ENCODE results near the gene TMEM114.
A peak's percentile ranks its signal among the peaks of the same experiment; 100 is the strongest.

TMEM114 gene

DNA sequence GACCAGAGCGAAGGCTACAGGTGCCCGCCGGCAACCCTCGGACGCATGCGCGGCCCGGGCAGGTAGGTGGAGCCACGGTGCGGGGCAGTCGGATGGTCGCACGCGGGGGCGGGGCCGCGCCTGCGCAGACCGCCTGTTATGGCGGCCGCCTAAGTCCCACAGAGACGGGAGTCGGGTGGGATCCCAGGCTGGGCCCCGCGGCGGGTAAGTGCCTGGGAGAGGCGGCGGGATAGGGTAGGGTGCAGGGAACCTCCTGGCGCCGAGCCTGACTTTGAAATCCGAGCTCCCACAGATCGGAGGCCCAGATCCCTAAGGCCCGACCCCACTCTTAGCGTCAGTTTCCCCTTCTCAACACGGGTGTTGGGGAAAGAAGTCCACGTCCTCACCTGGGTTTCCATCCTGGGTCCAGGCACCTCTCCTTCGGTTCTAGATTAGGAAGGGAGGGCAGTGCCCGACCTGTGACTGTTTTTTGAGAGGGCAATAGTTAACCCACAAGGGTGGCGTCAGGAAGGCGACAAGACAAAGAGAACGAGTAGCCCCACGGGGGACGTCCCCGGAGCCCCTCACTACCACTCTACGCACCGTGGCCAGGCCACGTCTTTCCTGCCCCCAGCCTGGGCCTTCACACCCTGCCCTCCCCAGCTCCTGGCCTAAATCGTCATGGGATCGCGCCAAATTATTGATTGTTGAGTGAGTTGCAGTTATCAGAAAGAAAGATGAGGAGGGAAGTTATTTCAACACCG lies 31.4 kb upstream of the TMEM114 start, which contains the start of gene METTL22:
TSS of gene METTL22 (plus strand) at position 127 of the 743 bp plus-strand sequence. CDS start 3,968 bp downstream, outside the sequence.
- peak within 1 kb of the TSS; percentile 95 for H3K4me3 Mint-ChIP-seq
- H3K9me3 Mint-ChIP-seq: no peaks in the 10 kb centered on the region
- peak; percentile 93 to 94 for DNase-seq (ENCODE audit: low spot score in 2 of 2)
- no peaks in the 10 kb centered on the region for H3K36me3 Mint-ChIP-seq
- peaks cover 2% of the 10 kb centered on the region for H3K27me3 Mint-ChIP-seq
- peak within 1 kb of the TSS; percentile 80 for H3K27ac Mint-ChIP-seq
- peak; percentile 98 for ATAC-seq (ENCODE audit: low read depth)
- peaks cover 9% of the 10 kb centered on the region for H3K4me1 Mint-ChIP-seq

DNA sequence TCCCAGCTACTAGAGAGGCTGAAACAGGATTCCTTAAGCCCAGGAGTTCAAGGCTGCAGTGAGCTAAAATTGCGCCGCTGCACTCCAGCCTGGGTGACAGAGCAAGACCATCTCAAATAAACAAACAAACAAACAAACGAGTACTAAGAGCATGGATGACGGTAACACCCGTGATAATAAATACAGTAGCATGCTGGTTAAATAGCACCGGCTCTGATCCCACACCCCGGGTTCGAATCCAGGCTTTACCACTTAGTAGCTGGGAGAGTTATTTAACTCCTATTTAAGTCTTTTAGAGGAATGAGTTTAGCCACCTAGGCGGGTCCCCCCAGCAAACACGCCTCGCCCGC lies 30.9 kb upstream of the TMEM114 start:
- Mint-ChIP-seq H3K27me3 (peaks cover 2% of the 10 kb centered on the region), H3K4me1 (peaks cover 9% of the 10 kb centered on the region), H3K9me3 (no peaks in the 10 kb centered on the region), H3K4me3 (peak overlapping the region; percentile 95), H3K27ac (peak overlapping the region; percentile 80), H3K36me3 (no peaks in the 10 kb centered on the region)
- DNase-seq (ENCODE audit: low spot score in 2 of 2): no peak
- ATAC-seq (ENCODE audit: low read depth): no peak

DNA sequence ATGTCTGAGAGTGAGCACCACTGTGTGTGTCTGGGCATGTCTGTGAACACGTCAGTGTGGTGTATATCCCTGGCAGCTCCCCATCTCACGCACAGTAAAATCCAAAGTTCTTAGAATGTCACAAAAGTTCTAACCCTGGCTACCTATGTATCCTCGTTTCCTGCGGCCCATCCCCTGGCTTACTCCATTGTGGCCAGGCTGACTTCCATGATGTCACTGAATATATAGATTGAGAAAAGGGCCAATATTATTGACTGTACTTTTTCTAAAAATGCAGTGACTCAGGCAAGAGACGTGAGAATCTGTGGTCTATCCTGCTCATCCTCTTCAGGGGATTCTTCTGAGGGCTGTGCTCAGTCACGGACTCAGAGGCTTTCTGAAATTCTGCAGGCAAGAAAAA lies 30.2 kb upstream of the TMEM114 start:
- DNase-seq (ENCODE audit: low spot score in 2 of 2): no peak

DNA sequence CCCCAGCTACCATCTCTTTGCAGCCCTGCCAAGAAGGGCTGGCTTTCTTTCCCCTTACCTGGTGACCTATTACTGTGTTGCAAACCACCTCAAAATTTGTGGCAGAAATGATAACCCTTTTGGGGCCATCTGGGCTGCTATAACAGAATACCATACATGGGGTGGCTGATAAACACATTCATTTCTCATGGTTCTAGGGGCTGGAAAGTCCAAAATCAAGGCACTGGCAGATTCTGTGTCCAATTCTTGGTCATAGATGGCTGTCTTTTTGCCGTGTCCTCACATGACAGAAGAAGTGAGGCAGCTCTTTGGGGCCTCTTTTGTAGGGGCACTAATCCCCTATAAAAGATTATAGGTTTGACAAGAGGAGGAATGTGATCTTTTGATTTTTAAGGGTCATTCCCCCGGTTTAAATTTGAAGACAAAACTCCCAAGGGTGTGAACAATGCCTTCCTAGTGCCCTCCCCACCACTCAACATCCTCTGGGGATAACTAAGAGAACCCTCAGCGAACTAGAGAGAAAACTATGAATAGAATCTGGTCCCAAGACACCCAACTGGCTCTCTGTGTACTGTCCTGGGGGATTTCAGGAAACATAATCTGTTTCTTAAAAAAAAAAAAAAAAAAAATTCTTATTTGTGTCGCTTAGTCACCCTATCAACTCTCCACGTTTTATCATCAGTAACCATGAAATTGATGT lies 29.5 kb upstream of the TMEM114 start:
- no peak overlapping the region for H3K27ac Mint-ChIP-seq
- ATAC-seq (ENCODE audit: low read depth) (no peak), DNase-seq (ENCODE audit: low spot score in 2 of 2) (no peak)
- H3K27me3 Mint-ChIP-seq: peaks cover 2% of the 10 kb centered on the region
- H3K36me3 Mint-ChIP-seq: no peaks in the 10 kb centered on the region
- H3K4me1 Mint-ChIP-seq: peaks cover 9% of the 10 kb centered on the region
- no peak overlapping the region for H3K4me3 Mint-ChIP-seq
- no peaks in the 10 kb centered on the region for H3K9me3 Mint-ChIP-seq

More for the DNA sequence above, 30.2 kb upstream of the TMEM114 start:
- no peak for ATAC-seq (ENCODE audit: low read depth)
- Mint-ChIP-seq H3K27ac (no peak overlapping the region), H3K4me3 (peak overlapping the region; percentile 95), H3K27me3 (peaks cover 2% of the 10 kb centered on the region), H3K36me3 (no peaks in the 10 kb centered on the region), H3K4me1 (peaks cover 9% of the 10 kb centered on the region), H3K9me3 (no peaks in the 10 kb centered on the region)

DNA sequence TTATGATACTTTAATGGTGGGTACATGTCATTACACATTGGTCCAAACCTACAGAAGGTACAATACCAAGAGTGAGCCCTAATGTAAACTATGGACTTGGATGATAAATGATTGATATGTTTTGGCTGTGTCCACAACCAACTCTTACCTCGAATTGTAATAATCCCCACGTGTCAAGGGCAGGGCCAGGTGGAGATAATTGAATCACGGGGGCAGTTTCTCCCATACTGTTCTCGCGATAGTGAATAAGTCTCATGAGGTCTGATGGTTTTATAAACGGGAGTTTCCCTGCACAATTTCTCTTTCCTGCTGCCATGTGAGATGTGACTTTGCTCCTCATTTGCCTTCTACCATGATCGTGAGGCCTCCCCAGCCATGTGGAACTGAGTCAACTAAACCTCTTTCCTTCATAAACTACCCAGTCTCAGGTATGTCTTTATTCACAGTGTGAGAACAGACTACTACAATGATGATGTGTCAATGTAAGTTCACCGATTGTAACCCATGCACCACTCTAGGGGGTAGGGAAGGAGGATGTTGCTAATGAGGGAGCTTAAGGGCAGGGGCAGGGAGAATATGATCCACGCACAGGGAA lies 24.2 kb upstream of the TMEM114 start:
- no peak overlapping the region for H3K4me3 Mint-ChIP-seq
- H3K36me3 Mint-ChIP-seq: no peaks in the 10 kb centered on the region

DNA sequence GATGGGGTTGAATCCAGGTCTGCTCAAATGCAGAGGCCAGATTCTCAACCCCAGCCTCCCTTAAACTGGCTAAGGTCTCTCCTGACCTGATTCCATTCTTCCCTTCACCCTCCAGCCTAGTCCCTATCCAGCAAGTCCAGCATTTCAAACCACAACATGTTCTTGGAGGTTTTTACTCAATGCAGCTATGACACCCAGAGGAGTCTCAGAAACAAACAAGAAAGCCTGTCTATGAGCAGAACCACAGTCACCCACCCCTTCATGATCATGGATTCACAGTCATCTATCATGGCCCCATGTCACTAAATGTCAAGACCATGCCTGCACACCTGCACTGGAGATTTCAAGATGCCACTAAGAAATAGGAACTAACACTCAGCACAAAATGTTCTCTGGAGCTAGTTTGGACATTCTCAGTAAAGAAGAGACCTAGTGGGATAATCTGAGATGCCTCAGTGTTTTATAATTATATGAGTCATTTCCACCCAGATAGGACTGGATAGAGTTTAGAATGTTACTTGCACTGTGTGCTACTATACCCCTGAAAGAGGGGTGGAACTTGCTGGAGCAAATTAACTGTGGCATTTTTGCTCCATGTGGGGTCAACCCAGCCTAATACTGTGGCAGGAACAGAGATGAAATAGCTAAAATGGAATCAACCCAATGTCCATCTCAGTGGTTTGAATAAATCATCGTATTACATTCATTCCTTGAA lies 21.7 kb upstream of the TMEM114 start:
- H3K27ac Mint-ChIP-seq: no peak overlapping the region
- H3K9me3 Mint-ChIP-seq: no peaks in the 10 kb centered on the region
- H3K4me1 Mint-ChIP-seq: peaks cover 2% of the 10 kb centered on the region
- H3K27me3 Mint-ChIP-seq: peaks cover 15% of the 10 kb centered on the region
- no peak overlapping the region for H3K4me3 Mint-ChIP-seq
- no peak for ATAC-seq (ENCODE audit: low read depth)
- DNase-seq (ENCODE audit: low spot score in 2 of 2): no peak
- no peaks in the 10 kb centered on the region for H3K36me3 Mint-ChIP-seq

More for the DNA sequence above, 24.2 kb upstream of the TMEM114 start:
- no peak for DNase-seq (ENCODE audit: low spot score in 2 of 2)
- Mint-ChIP-seq H3K4me1 (peaks cover 4% of the 10 kb centered on the region), H3K27me3 (peaks cover 15% of the 10 kb centered on the region), H3K27ac (no peak overlapping the region), H3K9me3 (no peaks in the 10 kb centered on the region)
- no peak for ATAC-seq (ENCODE audit: low read depth)

DNA sequence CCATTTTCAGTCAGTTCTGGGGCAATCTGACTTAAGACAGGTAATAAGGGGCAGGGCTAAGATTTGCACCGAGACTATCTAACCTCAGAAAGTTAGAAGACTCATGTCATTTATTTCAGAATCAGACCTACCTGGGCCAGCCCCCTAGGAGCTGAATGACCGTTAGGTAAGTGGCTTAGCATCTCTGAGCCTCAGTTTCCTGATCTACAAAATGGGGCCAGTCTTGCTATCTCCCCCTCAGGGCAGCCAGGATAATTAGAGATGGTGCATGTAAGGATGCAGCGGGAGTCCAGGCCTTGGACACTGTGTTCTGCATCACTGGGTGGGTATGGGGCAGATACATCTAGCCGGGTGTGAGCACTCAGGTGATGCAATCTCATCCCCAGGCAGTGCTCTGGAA lies 20.8 kb upstream of the TMEM114 start:
- Mint-ChIP-seq H3K4me1 (peaks cover 2% of the 10 kb centered on the region), H3K27me3 (peaks cover 19% of the 10 kb centered on the region), H3K36me3 (no peaks in the 10 kb centered on the region), H3K27ac (no peak overlapping the region), H3K9me3 (peaks cover under 1% of the 10 kb centered on the region), H3K4me3 (no peak overlapping the region)
- DNase-seq (ENCODE audit: low spot score in 2 of 2) (no peak), ATAC-seq (ENCODE audit: low read depth) (no peak)

DNA sequence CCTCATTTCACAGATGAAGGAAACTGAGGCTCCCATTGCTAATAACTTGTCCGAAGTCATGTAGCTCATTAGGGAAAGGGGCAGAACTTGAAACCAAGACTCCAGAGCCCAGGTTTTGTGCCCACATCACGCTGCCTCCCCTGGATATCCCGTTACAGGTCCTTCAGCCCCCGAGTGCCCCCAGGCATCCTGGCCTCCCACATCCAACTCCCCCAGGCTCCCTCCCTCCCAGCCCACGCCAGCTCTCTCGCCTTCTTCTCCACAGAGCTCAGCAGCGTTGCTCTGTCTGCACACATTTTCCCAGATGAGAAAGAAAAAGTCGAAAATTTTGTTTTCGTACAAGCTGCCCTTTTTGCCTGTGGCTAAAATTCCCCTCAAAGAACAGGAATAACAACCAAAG lies 16.9 kb upstream of the TMEM114 start:
- Mint-ChIP-seq H3K9me3 (peaks cover 3% of the 10 kb centered on the region), H3K27me3 (peaks cover 13% of the 10 kb centered on the region), H3K4me1 (no peaks in the 10 kb centered on the region), H3K36me3 (no peaks in the 10 kb centered on the region), H3K4me3 (no peak overlapping the region), H3K27ac (no peak overlapping the region)
- ATAC-seq (ENCODE audit: low read depth): no peak
- no peak for DNase-seq (ENCODE audit: low spot score in 2 of 2)

DNA sequence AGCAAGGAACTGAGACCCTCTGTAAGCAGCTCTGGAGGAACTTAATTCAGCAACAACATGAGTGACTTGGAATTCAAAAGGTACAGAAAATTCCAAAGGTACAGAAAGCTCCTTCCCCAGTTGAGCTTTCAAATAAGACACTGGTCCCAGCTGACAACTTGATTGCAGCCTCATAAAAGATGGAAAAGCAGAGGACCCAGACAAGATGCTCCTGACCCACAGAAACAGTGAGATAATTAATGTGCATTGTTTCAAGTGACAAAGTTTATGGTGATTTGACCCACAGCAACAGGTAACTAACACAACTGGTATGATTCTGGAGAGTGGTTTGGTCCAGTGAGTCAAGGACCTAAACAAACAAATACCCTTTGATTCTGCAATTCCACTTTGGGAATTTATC lies 15.2 kb upstream of the TMEM114 start:
- Mint-ChIP-seq H3K27me3 (peaks cover 14% of the 10 kb centered on the region), H3K4me3 (no peak overlapping the region), H3K4me1 (no peaks in the 10 kb centered on the region), H3K27ac (no peak overlapping the region), H3K36me3 (peaks cover 3% of the 10 kb centered on the region), H3K9me3 (peaks cover 4% of the 10 kb centered on the region)
- ATAC-seq (ENCODE audit: low read depth): no peak
- no peak for DNase-seq (ENCODE audit: low spot score in 2 of 2)

DNA sequence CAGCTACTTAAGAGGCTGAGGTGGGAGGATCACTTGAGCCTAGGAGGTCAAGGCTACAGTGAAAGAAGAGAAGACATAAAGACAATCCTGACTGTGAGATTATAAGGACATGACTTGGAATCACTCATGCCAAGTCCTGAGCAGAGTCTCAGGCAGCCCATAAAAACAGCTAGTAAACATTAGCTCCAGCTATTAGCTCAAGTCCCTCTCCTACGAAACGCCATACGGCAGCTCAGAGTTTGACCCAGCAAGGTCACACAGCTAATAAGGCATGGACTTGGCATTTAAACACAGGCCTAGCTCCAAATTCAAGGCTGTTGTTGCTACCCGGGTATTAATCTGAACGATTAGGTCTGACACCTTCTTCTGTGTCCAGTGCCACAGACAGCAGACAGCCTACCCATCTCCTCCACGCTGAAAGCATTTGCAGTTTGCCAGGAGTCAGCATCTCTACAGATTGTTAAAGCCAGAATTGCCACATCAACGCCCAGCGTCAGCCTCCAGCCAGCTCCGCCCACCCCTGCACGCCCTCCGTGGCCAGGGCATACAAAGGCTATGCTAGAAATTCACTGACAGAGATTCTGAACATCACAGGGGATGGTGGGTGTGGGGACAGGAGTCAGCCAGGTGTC lies 9.9 kb upstream of the TMEM114 start:
- ATAC-seq (ENCODE audit: low read depth) (no peak), DNase-seq (ENCODE audit: low spot score in 2 of 2) (no peak)
- Mint-ChIP-seq H3K27ac (no peak overlapping the region), H3K36me3 (peaks cover 3% of the 10 kb centered on the region), H3K4me1 (no peaks in the 10 kb centered on the region), H3K4me3 (no peak overlapping the region), H3K9me3 (peaks cover 7% of the 10 kb centered on the region), H3K27me3 (peaks cover 12% of the 10 kb centered on the region)

DNA sequence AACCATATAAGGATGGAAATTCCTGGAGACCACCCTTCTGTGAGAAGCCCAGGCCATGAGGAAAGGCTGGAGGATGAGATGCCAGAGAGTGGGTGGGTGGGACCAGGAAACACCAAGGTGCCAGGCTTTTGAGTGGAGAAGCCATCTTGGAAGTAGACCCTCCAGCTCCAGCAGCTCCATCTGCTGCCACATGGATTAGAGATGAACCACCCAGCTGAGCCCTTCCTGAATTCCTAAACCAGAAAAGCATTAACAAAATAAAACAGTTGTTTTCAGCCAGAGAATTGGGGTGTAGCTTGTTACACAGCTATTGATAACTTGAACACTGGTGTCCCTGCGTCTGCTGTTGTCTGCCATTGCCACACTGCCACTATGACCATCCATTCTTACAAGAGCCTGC lies 6.3 kb upstream of the TMEM114 start:
- ATAC-seq (ENCODE audit: low read depth) (no peak), DNase-seq (ENCODE audit: low spot score in 2 of 2) (no peak)
- H3K36me3 Mint-ChIP-seq: no peaks in the 10 kb centered on the region
- H3K4me3 Mint-ChIP-seq: no peak overlapping the region
- no peaks in the 10 kb centered on the region for H3K4me1 Mint-ChIP-seq
- peaks cover 10% of the 10 kb centered on the region for H3K27me3 Mint-ChIP-seq
- peaks cover 6% of the 10 kb centered on the region for H3K9me3 Mint-ChIP-seq
- H3K27ac Mint-ChIP-seq: no peak overlapping the region

DNA sequence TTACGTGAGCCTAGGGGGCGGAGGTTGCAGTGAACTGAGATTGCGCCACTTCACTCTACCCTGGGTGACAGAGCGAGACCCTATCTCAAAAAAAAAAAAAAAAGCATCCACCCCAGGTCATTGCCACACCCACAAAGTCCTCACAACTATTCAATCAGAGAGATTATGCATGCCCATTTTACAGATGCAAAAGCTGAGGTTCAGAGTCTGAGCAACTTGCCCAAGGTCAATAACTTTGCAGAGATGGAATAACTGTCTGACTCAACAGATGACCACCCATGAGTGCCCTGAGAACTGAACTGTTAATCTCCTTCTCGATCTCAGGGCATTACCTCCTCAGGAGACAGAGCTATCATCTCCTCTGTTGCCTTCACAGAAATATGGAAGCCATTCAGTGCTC lies 5.5 kb upstream of the TMEM114 start:
- Mint-ChIP-seq H3K27me3 (peaks cover 7% of the 10 kb centered on the region), H3K4me3 (no peak overlapping the region), H3K27ac (no peak overlapping the region), H3K9me3 (peaks cover 6% of the 10 kb centered on the region), H3K4me1 (no peaks in the 10 kb centered on the region), H3K36me3 (no peaks in the 10 kb centered on the region)
- ATAC-seq (ENCODE audit: low read depth): no peak
- no peak for DNase-seq (ENCODE audit: low spot score in 2 of 2)

DNA sequence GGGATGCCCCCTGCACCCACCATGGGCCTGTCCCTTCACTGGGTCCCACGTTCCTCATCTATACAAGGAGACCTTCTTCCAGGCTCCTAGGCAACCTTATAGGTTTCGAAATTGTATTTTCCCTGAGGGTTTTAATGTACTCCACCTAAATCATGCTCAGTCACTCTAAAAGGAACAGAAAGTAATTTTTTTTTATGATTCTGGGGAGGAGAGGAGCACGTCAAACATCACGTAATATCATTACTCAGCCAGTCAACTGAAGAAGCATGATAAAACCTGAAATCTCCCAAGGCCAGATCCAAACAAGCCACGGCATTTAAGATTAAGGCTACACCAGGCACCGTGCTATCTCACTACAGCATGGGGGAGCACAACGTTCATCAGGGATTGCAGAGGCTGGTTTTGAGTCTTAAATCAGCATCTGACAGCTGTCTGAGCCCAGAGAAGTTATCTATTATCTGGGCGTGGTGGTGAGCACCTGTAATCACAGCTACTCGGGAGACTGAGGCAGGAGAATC lies 3.9 kb upstream of the TMEM114 start:
- Mint-ChIP-seq H3K27ac (no peak overlapping the region), H3K4me1 (peaks cover 4% of the 10 kb centered on the region), H3K4me3 (no peak overlapping the region), H3K9me3 (peaks cover 6% of the 10 kb centered on the region), H3K36me3 (no peaks in the 10 kb centered on the region), H3K27me3 (peaks cover 11% of the 10 kb centered on the region)
- no peak for DNase-seq (ENCODE audit: low spot score in 2 of 2)
- ATAC-seq (ENCODE audit: low read depth): no peak

All from memory B cell (primary cell).